Measurements from ENCODE around the gene GALNT8.

DNA sequence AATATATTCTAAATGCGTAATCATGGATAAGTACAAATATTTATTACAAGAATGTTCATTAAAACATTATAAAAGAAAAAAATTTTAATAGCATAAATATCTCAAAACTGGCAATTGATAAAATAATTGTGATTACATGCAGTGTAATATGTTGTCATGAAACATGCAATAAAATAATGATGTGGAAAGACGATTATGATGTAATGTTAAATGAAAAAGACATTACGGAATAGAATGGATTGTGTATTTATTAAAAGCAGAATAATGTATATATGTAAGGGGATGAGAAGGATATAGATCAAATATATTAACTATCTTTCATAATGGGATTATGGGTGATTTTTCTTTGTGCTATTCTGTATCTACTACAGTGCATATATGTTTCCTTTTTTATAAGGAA is 38.5 kb upstream of the GALNT8 start:
- TF ChIP-seq, protein P1, sequence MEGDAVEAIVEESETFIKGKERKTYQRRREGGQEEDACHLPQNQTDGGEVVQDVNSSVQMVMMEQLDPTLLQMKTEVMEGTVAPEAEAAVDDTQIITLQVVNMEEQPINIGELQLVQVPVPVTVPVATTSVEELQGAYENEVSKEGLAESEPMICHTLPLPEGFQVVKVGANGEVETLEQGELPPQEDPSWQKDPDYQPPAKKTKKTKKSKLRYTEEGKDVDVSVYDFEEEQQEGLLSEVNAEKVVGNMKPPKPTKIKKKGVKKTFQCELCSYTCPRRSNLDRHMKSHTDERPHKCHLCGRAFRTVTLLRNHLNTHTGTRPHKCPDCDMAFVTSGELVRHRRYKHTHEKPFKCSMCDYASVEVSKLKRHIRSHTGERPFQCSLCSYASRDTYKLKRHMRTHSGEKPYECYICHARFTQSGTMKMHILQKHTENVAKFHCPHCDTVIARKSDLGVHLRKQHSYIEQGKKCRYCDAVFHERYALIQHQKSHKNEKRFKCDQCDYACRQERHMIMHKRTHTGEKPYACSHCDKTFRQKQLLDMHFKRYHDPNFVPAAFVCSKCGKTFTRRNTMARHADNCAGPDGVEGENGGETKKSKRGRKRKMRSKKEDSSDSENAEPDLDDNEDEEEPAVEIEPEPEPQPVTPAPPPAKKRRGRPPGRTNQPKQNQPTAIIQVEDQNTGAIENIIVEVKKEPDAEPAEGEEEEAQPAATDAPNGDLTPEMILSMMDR (conservative IDR thresholded peaks at IDR 0.05; ENCODE audit: low read depth, low read length): no peak
- TF ChIP-seq EZH2 (IDR thresholded peaks at IDR 0.05; ENCODE audit: low read length, unreplicated experiment) (no peak), EZH2phosphoT487 (IDR thresholded peaks at IDR 0.05; ENCODE audit: borderline replicate concordance, low read length) (no peak)

All from PC-3 (cell line).